Measurements from ENCODE around the gene CREB3L4.

The CREB3L4 gene

GRCh38 chr1:153945795-153946621 lies 21.7 kb upstream of the CREB3L4 start (continued):
- peak; percentile 97 for TF ChIP-seq ZNF335 (tag by site-specific recombination; conservative IDR thresholded peaks at IDR 0.05)
- TF ChIP-seq ZNF140 (tag by site-specific recombination; IDR thresholded peaks at IDR 0.05): no peak
- TF ChIP-seq ZSCAN5A (tag by site-specific recombination; IDR thresholded peaks at IDR 0.05): 0 out of 2 replicates have a peak, but pooled peaks have one; percentile 22
- peak; percentile 76 for TF ChIP-seq SP3 (tag by site-specific recombination; IDR thresholded peaks at IDR 0.05)
- peak; percentile 80 for TF ChIP-seq PATZ1 (tag by site-specific recombination; IDR thresholded peaks at IDR 0.05)
- TF ChIP-seq INSM2 (tag by site-specific recombination; IDR thresholded peaks at IDR 0.05): 0 out of 2 replicates have a peak, but pooled peaks have one; percentile 10
- no peak for TF ChIP-seq ZNF24 (tag by site-specific recombination; IDR thresholded peaks at IDR 0.05)
- TF ChIP-seq GLIS2 (tag by site-specific recombination; IDR thresholded peaks at IDR 0.05): peak; percentile 98
- peak; percentile 77 for TF ChIP-seq PRDM1 (tag by site-specific recombination; IDR thresholded peaks at IDR 0.05)
- TF ChIP-seq ZBTB20 (tag by site-specific recombination; IDR thresholded peaks at IDR 0.05): peak; percentile 53; the same call in 1 of the 2 replicates
- peak; percentile 94 for TF ChIP-seq HIC1 (tag by site-specific recombination; IDR thresholded peaks at IDR 0.05)
- TF ChIP-seq ZBTB26 (tag by site-specific recombination; optimal IDR thresholded peaks at IDR 0.05): peak; percentile 98
- TF ChIP-seq ZNF600 (tag by site-specific recombination; IDR thresholded peaks at IDR 0.05): peak; percentile 85
- peak; percentile 59 for TF ChIP-seq KLF1 (tag by site-specific recombination; IDR thresholded peaks at IDR 0.05)
- peak; percentile 64 for TF ChIP-seq OSR2 (tag by site-specific recombination; IDR thresholded peaks at IDR 0.05)
- peak; percentile 52; the same call in 1 of the 2 replicates for TF ChIP-seq ZBTB48 (tag by site-specific recombination; IDR thresholded peaks at IDR 0.05)
- peak; percentile 63 for TF ChIP-seq ZFHX2 (tag by site-specific recombination; conservative IDR thresholded peaks at IDR 0.05)
- TF ChIP-seq ZNF777 (tag by site-specific recombination; IDR thresholded peaks at IDR 0.05; ENCODE audit: borderline replicate concordance): no peak; the same call in 1 of the 2 replicates
- TF ChIP-seq YY1 (tag by site-specific recombination; IDR thresholded peaks at IDR 0.05): peak; percentile 13; the same call in 1 of the 2 replicates
- TF ChIP-seq ZNF701 (tag by site-specific recombination; IDR thresholded peaks at IDR 0.05): no peak
- TF ChIP-seq ZNF670 (tag by site-specific recombination; IDR thresholded peaks at IDR 0.05; ENCODE audit: low read depth): no peak
- peak; percentile 29; the same call in 1 of the 2 replicates for TF ChIP-seq CTCF (tag by site-specific recombination; IDR thresholded peaks at IDR 0.05)
- TF ChIP-seq PRDM10 (tag by site-specific recombination; IDR thresholded peaks at IDR 0.05): peak; percentile 91
- peak; percentile 42; the same call in 1 of the 2 replicates for TF ChIP-seq ZNF324 (tag by site-specific recombination; IDR thresholded peaks at IDR 0.05)
- peak; percentile 54; the same call in 1 of the 2 replicates for TF ChIP-seq ZNF610 (tag by site-specific recombination; IDR thresholded peaks at IDR 0.05; ENCODE audit: borderline replicate concordance)

Data from HEK293 (cell line).